HL-60 (cell line): Measurements from ENCODE around the gene MIR17HG.

ENCODE experiments used
- DNase-seq, 2 experiments: peaks; one replicate each; pipeline ENCODE4 v3.0.0-alpha.2; 2010 to 2020; ENCODE audit warnings: low read depth in 1 of 2, low spot score in 1 of 2
- H3K27ac ChIP-seq: fragments of 250-450 bp; sonication (Bioruptor Pico); replicated peaks from 2 replicates; pipeline ENCODE4 v1.5.1; 2020; ENCODE audit warnings: mild to moderate bottlenecking, moderate library complexity
- H3K27me3 ChIP-seq: fragments of 250-450 bp; sonication (Bioruptor Pico); 2 replicates; pipeline ENCODE4 v1.5.1; 2021; ENCODE audit warnings: mild to moderate bottlenecking, moderate library complexity; ENCODE audit not compliant: insufficient read depth, poor library complexity, severe bottlenecking
- H3K4me3 ChIP-seq: replicated peaks from 2 replicates; pipeline ENCODE4 v1.5.1; 2011; ENCODE audit warnings: mild to moderate bottlenecking, control low read depth, low read length; ENCODE audit not compliant: insufficient read depth
- REST ChIP-seq: IDR thresholded peaks from 2 replicates; pipeline ENCODE4 v1.6.1; 2012; ENCODE audit warnings: low read depth; ENCODE audit not compliant: insufficient replicate concordance
- SPI1 ChIP-seq: IDR thresholded peaks from 2 replicates; pipeline ENCODE4 v1.6.1; 2012; ENCODE audit warnings: low read depth, mild to moderate bottlenecking, borderline replicate concordance

The MIR17HG gene

GRCh38 chr13:91401920-91402319, 54.4 kb downstream of the MIR17HG start:
- no peak overlapping the region for H3K27ac ChIP-seq
- DNase-seq, result no peak
- H3K4me3 ChIP-seq, result no peak overlapping the region
- peaks cover 34% of the 10 kb centered on the region for H3K27me3 ChIP-seq
- TF ChIP-seq REST (no peak), SPI1 (peak; percentile 53; the same call in 1 of the 2 replicates)
